ENCODE measurements around the gene RTL1.

RTL1 gene

GRCh38 chr14:100903672-100904185 lies at the start of gene RTL1:
Gene RTL1, minus strand, starts transcription at chr14:100903722. Its CDS starts 18,934 bp downstream, at chr14:100884788.
- DNase-seq: no peak

GRCh38 chr14:100950024-100950423 lies 46.5 kb upstream of the RTL1 start:
- DNase-seq: no peak

GRCh38 chr14:100944052-100944451 lies 40.5 kb upstream of the RTL1 start:
- DNase-seq: no peak

GRCh38 chr14:100930270-100930669 lies 26.7 kb upstream of the RTL1 start:
- DNase-seq: no peak

GRCh38 chr14:100915560-100915959 lies 12.0 kb upstream of the RTL1 start:
- no peak for DNase-seq

GRCh38 chr14:100914597-100915021 lies 11.1 kb upstream of the RTL1 start:
- DNase-seq: no peak

GRCh38 chr14:100911665-100912316 lies 8.3 kb upstream of the RTL1 start:
- DNase-seq: no peak

GRCh38 chr14:100910888-100911664 lies 7.6 kb upstream of the RTL1 start:
- no peak for DNase-seq

- no peak for DNase-seq
These were observed 5.9 kb upstream of the RTL1 start for GRCh38 chr14:100909439-100909838.

- no peak for DNase-seq
These were observed 3.7 kb upstream of the RTL1 start for GRCh38 chr14:100907240-100907639.

GRCh38 chr14:100906420-100906819 lies 2.9 kb upstream of the RTL1 start:
- no peak for DNase-seq

- no peak for DNase-seq
These were observed 1.6 kb upstream of the RTL1 start for GRCh38 chr14:100905166-100905565.

- no peak for DNase-seq
These were observed 975 bp upstream of the RTL1 start for GRCh38 chr14:100904307-100905087.

GRCh38 chr14:100903134-100903468 lies 421 bp downstream of the RTL1 start:
- no peak for DNase-seq

- DNase-seq: no peak
These were observed 1.0 kb downstream of the RTL1 start for GRCh38 chr14:100902295-100903133.

- DNase-seq: no peak
These were observed 1.9 kb downstream of the RTL1 start for GRCh38 chr14:100901391-100902183.

- DNase-seq: no peak
These were observed 2.6 kb downstream of the RTL1 start for GRCh38 chr14:100900837-100901390.

- DNase-seq: no peak
These were observed 3.4 kb downstream of the RTL1 start for GRCh38 chr14:100899884-100900771.

- DNase-seq: no peak
These were observed 4.3 kb downstream of the RTL1 start for GRCh38 chr14:100898935-100899883.
